GOT3 (cell line): ENCODE data around the gene DNA2.

Source experiments
- DNase-seq: peaks from one replicate; lab custom pipeline; 2025; ENCODE audit warnings: mixed read lengths; lab: John Stamatoyannopoulos, UW

The DNA2 gene

DNA sequence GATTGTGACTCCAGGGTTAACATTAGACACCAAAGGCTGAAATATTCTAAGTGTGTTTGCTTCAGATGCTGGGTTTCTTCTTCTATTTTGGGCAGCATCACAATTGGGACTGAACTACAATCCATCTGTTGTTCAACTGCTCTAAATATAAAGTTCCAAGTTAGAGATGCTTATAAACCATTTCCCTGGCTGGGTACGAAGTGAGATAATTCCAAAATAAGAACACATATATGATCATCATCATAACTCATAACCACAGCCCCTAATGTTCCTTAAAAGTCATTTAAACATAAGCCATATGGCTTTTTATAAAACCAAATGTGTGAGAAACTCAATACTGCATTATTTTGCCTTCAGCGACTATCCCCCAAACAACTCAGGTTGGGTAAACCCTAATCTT is 28.8 kb downstream of the DNA2 start:
- DNase-seq, result no peak

DNA sequence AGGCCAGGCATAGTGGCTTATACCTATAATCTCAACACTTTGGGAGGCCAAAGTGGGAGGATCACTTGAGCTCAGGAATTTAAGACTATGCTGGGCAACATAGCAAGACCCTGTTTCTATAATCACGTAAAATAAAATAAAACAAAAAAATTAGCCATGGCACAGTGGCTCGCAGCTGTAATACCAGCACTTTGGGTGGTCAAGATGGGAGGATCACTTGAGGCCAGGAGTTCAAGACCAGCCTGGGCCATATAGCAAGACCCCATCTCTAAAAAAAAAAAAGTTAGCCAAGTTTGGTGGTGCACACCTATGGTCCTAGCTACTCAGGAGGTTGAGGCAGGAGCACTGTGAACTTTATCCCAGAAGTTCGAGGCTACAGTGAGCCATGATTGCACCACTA is 30.9 kb downstream of the DNA2 start:
- no peak for DNase-seq

- DNase-seq, result no peak
Measured at GRCh38 chr10:68435803-68436202, 36.0 kb downstream of the DNA2 start.

DNA sequence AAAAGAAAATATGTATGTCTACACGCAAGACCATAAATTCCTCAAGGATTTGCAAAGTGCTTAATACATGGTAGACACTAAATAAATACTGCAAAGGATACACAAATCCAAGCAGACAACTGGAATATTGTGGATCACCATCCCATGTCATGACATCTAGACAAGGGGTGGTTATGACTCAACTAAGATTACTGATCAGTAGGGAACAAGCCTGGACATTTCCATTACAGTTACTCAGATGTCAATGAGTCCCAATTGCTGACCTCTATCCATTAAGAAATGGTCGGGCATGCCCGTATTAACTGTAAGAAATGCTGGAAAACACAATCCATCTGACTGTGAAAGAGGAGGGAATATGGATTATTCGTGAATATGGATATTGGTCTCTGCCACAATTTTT is 37.1 kb downstream of the DNA2 start:
- no peak for DNase-seq

- no peak for DNase-seq
Measured at GRCh38 chr10:68428396-68429104, 43.2 kb downstream of the DNA2 start.

GRCh38 chr10:68424454-68425014 is 47.2 kb downstream of the DNA2 start:
- DNase-seq, result no peak

DNA sequence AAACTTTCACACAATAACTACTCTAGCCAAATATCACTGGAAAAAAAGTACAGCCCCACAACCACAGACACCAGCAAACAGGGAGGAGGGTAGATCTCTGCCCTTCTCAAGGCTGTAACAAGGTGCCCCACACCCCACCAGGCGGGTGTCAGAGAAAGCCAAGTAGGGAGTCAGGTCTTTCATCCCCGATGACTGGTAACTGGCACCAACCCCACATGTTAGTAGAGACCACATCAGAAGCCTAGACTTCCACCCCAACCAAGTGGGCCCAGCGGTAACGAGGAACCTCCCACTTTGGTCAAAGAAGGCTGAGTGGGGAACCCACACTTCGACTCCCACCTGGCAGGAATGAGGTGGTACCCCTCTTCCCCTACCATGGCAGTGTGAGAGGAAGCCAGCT is 48.3 kb downstream of the DNA2 start:
- DNase-seq, result no peak

DNA sequence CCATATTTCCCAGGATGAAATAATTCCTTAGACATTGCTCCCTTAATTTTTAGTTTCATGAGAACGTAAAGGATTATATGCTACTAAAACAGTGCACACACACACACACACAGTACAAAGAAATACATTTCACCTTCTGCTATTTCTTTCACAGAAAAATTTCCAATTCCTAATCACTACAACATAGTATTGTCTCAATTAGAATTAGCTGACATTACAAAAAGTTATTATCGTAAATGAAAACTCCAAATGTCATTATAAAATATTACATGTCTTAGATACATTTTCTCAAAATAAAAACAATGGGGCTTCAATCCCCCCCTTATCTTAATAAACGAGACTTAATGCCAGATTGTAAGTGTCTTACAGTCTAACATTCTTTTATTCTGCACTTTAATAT is 52.4 kb downstream of the DNA2 start:
- DNase-seq, result no peak

DNA sequence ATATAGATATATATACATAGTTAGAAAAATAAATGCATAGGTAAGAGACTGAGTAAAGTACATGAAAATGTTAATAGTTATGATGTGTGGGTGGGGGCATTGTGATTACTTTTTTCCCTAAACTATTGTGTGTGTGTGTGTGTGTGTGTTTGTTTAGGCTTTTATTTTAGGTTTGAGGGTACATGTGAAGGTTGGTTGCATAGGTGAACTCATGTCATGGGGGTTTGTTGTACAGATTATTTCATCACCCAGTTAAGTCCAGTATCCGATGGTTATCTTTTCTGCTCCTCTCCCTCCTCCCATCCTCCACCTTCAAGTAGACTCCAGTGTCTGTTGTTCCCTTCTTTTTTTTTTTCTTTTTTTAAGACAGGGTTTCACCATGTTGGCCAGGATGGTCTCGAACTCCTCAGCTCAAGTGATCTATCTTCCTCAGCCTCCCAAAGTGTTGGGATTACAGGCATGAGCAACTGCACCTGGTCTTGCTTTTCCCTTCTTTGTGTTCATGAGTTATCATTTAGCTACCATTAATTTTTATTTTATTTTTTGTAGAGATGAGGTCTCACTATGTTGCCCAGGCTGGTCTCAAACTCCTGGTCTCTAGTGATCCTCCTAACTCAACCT is 62.8 kb downstream of the DNA2 start:
- DNase-seq, result no peak

- peak; percentile 78 for DNase-seq
Measured at GRCh38 chr10:68406815-68407548, 64.8 kb downstream of the DNA2 start, which contains the start of gene RUFY2. RUFY2 (minus strand) TSS chr10:68407277; CDS start chr10:68407189, 88 bp downstream.

DNA sequence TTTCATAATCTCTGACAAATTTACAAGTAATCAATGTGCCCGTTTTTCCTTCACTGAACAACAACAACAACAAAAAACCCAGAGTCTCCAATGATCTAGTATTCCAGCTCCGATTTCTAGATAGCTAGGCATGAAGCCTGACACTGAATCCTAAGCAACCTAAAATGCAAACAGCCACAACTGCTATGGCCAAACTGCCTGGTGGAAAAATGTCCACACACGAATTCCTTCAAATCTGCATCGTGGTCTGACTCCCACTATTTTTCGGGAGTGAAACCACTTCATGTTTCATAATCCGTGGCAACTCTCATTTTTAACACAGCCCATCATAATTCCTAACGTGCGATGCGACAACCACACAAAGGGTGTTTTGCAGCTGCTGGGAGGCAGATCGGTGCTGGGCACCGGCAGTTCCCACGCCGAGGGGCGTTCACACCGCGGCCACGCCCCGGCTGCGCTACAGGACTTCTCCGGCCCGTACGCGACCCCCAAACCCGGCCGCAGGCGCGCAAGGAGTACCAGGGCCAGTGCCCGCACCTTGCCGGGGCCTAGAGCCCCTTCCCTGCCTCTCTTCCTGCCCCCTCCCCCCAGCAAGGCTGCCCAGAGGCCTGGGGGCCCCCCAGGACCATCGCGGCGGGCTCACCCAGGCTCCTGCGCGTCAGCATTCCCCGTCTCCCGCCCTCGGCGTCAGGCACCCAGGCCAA is 65.5 kb downstream of the DNA2 start:
- peak; percentile 23 for DNase-seq

DNA sequence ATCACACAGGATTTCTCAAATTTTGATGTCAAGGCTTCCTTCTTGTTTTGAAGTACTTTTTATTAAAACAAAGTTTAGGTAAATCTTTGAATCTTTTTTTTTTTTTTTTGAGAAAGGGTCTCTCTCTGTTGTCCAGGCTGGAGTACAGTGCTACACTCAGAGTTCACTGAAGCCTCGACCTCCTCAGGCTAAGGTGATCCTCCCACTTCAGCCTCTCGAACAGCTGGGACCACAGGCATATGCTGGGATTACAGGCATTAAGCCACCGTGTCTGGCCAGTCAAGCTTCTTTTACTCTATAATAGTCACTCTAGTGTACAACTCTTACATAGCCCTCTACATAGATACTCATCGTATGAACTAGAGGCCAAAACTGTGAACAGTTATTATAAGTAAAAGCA is 68.1 kb downstream of the DNA2 start:
- no peak for DNase-seq

GRCh38 chr10:68402276-68402675 is 69.5 kb downstream of the DNA2 start:
- no peak for DNase-seq

DNA sequence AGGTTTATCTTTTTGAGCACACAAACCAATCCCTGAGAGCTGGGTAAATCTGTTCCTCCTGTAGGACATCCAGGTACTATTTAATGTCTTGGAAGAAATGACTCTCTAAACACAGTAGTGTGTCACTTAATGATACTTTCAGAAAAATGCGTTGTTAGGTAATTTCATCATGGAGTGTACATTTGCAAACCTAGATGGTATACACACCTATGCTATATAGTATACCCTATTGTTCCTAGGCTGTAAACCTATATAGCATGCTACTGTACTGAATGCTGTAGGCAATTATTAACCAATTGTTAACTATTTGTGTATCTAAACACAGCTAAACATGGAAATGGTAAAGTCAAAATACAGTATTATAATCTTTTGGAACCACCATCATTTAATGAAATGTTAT is 74.8 kb downstream of the DNA2 start:
- DNase-seq, result no peak

DNA sequence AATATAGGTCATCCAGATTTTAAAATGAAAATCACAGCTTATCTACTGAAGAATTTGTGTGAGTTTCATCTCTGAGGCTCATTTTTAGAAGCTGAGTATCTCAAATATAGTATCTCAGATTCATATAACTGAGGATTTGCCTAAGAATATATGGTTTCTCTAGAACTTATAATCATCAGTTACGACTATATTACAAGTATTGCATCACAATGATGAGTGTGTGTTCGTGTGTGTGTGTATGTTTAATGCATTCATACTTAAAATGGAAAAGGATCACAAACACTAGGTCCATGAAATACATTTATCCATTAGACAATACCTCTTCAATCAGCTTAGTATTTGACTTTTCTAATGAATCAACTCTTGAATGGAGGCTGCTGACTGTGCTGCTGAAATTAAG is 86.0 kb downstream of the DNA2 start:
- DNase-seq, result no peak

DNA sequence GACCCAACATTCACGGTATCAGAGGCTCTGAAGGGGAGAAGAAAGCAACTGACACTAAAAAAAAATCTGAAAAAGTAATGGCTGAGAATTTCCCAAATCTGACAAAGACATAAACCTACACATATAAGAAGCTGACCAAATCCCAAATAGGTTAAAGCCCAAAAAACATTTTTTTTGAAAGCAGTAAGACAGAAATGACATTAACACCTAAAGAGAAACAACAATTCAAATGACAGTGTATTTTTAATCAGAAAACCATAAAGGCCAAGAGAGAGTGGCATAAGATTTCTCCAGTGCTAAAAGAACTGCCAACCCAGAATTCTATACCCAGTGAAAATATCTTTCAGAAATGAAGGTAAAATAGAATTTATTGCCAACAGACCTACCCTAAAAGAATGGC is 100.2 kb downstream of the DNA2 start:
- no peak for DNase-seq

- DNase-seq, result no peak
Measured at GRCh38 chr10:68367121-68367520, 104.7 kb downstream of the DNA2 start.

GRCh38 chr10:68366600-68366999 is 105.2 kb downstream of the DNA2 start:
- no peak for DNase-seq

DNA sequence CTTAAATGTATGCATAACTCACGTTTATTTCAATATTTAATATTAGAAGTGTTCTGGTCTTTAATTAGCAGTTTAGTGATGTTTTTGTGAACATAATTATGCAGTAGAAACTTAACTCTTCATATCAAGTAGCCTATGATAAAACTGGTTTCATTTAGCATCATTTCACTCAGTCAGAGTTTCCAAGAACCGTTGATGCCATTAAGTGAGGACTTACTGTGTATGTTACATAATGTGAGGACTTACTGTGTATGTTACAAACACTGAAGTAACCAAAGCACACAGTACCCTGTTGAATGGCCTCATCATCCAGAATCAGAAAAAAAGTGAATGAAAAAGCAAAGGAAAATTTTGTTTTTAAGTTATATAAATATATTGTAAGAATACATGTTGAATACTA is 106.2 kb downstream of the DNA2 start:
- DNase-seq, result no peak

DNA sequence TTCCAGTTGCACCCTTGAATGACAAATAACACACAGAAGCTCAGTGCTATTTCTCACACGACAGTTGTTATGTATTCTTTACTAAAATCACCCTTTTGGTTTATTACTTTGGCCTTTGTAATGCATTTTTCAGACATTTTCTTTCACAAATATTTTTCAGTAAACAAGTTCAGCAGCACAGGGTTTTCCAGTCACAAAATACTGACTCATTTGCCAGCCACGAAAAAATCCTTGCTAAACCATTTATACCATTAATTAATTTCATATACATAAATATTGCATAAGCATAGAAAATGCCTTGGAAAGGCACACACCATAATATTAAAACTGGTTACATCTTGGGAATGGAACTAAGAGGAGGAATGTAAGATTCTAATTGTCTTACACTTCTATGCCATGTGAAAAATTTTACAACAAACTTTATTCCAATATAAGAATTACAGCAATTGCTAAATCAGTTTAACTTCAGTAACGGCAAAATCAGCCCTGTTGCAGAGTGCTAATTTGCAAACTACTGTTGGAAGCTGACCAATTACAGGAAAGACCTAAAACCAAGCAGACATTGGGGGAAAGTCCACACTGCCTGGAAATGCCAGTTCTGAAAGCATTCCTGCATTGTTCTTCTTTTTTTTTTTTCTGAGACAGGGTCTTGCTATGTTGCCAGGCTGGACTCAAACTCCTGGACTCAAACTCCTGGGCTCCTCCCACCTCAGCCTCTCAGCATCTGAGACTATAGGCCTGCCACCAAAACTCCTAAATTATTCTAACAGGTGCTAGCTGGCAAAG is 107.5 kb downstream of the DNA2 start:
- no peak for DNase-seq
